Hepatocyte (in vitro differentiated cells): ENCODE results near the gene ACSS3.

Experiments used
- EZH2phosphoT487 ChIP-seq: fragments of 200-600 bp; sonication (generic); IDR thresholded peaks from one replicate; pipeline ENCODE4 v1.6.1; 2018; ENCODE audit warnings: antibody characterized with exemption, mild to moderate bottlenecking, low read depth, moderate library complexity; ENCODE audit not compliant: unreplicated experiment, severe bottlenecking
- TF ChIP-seq, protein P1 (sequence below): fragments of 200-600 bp; sonication (generic); IDR thresholded peaks from 2 replicates; pipeline ENCODE4 v1.5.1; 2016; ENCODE audit warnings: antibody characterized with exemption, mild to moderate bottlenecking; ENCODE audit not compliant: poor library complexity

DNA sequence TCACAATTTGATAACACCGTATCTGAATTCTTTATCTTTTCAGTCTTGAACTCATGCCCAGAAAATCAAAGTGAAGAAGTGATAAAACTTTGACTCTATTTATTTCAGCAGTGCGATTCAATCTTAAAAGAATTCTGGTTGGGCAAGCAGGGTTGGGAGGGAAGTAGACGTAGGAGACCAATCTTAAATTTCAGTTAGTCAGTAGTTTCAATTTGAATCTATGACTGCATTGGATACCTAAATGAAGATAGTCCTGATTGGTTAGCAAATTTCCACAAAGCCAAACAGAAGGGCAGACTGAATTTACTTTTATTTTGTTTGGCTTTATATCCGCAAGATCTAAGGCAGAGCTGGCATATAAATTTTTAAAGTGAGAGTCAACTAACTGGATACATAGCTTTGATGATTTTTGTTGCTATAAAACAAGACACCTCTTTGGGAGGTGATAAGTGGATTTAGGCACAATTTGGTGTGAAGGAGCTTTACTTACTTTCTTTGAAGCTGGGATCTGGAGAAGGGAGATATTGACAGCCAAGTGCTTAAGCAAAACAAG lies 2.6 kb downstream of the ACSS3 start:
- TF ChIP-seq, protein P1, sequence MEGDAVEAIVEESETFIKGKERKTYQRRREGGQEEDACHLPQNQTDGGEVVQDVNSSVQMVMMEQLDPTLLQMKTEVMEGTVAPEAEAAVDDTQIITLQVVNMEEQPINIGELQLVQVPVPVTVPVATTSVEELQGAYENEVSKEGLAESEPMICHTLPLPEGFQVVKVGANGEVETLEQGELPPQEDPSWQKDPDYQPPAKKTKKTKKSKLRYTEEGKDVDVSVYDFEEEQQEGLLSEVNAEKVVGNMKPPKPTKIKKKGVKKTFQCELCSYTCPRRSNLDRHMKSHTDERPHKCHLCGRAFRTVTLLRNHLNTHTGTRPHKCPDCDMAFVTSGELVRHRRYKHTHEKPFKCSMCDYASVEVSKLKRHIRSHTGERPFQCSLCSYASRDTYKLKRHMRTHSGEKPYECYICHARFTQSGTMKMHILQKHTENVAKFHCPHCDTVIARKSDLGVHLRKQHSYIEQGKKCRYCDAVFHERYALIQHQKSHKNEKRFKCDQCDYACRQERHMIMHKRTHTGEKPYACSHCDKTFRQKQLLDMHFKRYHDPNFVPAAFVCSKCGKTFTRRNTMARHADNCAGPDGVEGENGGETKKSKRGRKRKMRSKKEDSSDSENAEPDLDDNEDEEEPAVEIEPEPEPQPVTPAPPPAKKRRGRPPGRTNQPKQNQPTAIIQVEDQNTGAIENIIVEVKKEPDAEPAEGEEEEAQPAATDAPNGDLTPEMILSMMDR: no peak
- no peak for TF ChIP-seq EZH2phosphoT487
